H1 (cell line): Measurements from ENCODE around the gene ZMIZ1. TPM values are rescaled to one million over a fixed set of nuclear protein-coding genes. Genes with fewer than 3 reads are reported as not detected.

ENCODE experiments used
- CHD7 ChIP-seq: fragments of 300-600 bp; sonication (generic); IDR thresholded peaks from 2 replicates; pipeline ENCODE4 v1.7.1; 2012; ENCODE audit warnings: low read length, moderate library complexity, mild to moderate bottlenecking, inconsistent platforms; ENCODE audit not compliant: insufficient replicate concordance
- CREB1 ChIP-seq: IDR thresholded peaks from 2 replicates; pipeline ENCODE4 v1.6.1; 2012; ENCODE audit warnings: inconsistent platforms
- CTBP2 ChIP-seq: IDR thresholded peaks from 2 replicates; pipeline ENCODE4 v1.7.0; 2011; ENCODE audit warnings: borderline replicate concordance, mild to moderate bottlenecking, moderate library complexity, mixed read lengths, low read length; ENCODE audit not compliant: insufficient read depth, insufficient read length
- MAX ChIP-seq: IDR thresholded peaks from 2 replicates; pipeline ENCODE4 v1.6.1; 2012; ENCODE audit warnings: inconsistent platforms
- RAD21 ChIP-seq, 2 experiments: IDR thresholded peaks in 1 of 2; conservative IDR thresholded peaks in 1 of 2; 2 replicates each; pipeline ENCODE4 v1.6.1; 2011; ENCODE audit warnings: low read depth in 2 of 2, low read length in 2 of 2, improper control_type of control experiment in 1 of 2, inconsistent platforms in 1 of 2, mild to moderate bottlenecking in 1 of 2, moderate library complexity in 1 of 2
- RBBP5 ChIP-seq: IDR thresholded peaks from 2 replicates; pipeline ENCODE4 v1.7.1; 2012; ENCODE audit warnings: low read depth, mild to moderate bottlenecking, inconsistent platforms, low read length, moderate library complexity, borderline replicate concordance
- RFX5 ChIP-seq: IDR thresholded peaks from 2 replicates; pipeline ENCODE4 v1.6.1; 2011; ENCODE audit warnings: low read depth, low read length, improper control_type of control experiment, borderline replicate concordance
- SP2 ChIP-seq: IDR thresholded peaks from 2 replicates; pipeline ENCODE4 v1.6.1; 2012; ENCODE audit warnings: mild to moderate bottlenecking, low read length, inconsistent platforms
- polyA plus RNA-seq, 7 experiments: library from polyadenylated mRNA; depleted of rRNA in 3 of 7; stranded (reverse) in 5 of 7; unstranded in 2 of 7; fragments of >200 nt in 5 of 7; fragments of 200-250 nt in 2 of 7; gene quantifications; 1 replicate in 5 of 7; 2 replicates in 1 of 7; 4 replicates in 1 of 7; pipeline versions ENCODE4 v1.2.1 to v1.2.3, GENCODE V29; 2011 to 2013; ENCODE audit warnings: missing spikeins in 2 of 7, mixed read lengths in 2 of 7
- total RNA-seq: library from RNA; stranded (reverse); fragmentation: NEBNext Ultra II Directional; extraction: Animal tissue kit (Norgen Biotek cat#: 25700); gene quantifications from 2 replicates; pipeline ENCODE4 v1.2.1, GENCODE V29; 2021

ZMIZ1 gene
- total and polyA plus RNA-seq, 2 of the 8 experiments (the other 6 are each of a cell fraction or from before 2014, with no cell fraction given): 8.1 to 28.0 TPM

- TF ChIP-seq CHD7 (no peak), RAD21 (IDR thresholded peaks at IDR 0.05 in 1 of 2, conservative IDR thresholded peaks at IDR 0.05 in 1 of 2; ENCODE audit: low read depth in 2 of 2, low read length in 2 of 2) (no peak), RBBP5 (no peak), SP2 (no peak), MAX (no peak), CTBP2 (no peak), RFX5 (no peak), CREB1 (no peak)
Observed at GRCh38 chr10:79311581-79312407, 243.0 kb downstream of the ZMIZ1 start (continued).
